NCI-H1436 (cell line): ENCODE data around the gene DNAJC5.
"Not testable (repeated sequence)": the region's sequence is repeated elsewhere in the genome, so short reads cannot be mapped to it uniquely, and the experiment has no call there.

Source experiments
- DNase-seq: peaks from one replicate; lab custom pipeline; 2025; lab: John Stamatoyannopoulos, UW

Gene DNAJC5

DNA sequence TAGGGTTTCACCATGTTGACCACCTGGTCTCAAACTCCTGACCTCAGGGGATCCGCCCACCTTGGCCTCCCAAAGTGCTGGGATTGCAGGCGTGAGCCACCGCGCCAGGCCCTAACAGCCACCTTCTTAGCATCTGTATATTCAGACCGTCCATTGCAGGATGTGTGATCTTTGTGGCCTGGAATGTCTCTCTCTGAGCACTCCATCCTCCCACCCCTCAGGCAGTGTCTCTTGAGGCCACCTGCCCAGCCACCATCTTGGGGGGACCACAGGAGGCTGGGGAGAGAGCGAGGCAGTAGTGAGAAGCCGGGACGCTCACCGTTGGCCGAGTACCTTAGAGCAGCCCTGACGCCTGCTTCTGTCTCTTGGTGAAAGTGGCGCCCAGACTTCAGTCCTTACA, 18.8 kb downstream of the DNAJC5 start:
- DNase-seq: no peak

DNA sequence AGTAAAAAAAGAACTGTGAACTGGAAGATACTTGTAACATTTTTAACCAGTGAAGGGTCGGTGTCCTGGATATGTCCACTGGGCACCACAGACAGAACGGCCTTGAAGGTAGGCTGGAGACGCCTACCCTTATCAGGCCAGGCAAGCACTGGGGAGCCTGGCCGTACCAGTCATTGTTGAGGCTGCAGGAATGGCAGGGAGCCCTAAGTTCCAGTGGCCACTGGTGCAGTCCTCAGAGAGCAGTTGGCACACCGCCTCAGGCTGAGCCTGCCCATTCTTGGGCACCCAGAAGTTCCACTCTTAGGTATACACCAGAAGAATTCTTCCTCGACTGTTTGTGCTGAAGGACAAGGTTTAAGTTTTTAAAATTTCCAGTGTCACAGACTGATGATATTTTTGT, 20.5 kb downstream of the DNAJC5 start:
- DNase-seq: no peak

DNA sequence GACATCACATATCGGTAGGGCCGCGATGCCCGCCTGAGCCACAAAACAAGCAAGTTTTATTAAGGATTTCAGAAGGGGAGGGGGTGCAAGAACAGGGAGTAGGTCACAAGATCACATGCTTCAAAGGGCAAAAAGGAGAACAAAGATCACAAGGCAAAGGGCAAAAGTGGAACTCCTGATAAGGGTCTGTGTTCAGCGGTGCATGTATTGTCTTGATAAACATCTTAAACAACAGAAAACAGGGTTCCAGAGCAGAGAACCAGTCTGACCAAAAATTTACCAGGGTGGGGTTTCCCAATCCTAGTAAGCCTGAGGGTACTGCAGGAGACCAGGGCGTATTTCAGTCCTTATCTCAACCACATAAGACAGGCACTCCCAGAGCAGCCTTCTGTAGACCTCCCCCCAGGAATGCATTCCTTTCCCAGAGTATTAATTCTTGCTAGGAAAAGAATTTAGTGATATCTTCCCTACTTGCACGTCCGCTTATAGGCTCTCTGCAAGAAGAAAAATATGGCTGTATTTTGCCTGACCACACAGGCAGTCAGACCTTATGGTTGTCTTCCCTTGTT, 21.5 kb downstream of the DNAJC5 start:
- DNase-seq: not testable (repeated sequence)

DNA sequence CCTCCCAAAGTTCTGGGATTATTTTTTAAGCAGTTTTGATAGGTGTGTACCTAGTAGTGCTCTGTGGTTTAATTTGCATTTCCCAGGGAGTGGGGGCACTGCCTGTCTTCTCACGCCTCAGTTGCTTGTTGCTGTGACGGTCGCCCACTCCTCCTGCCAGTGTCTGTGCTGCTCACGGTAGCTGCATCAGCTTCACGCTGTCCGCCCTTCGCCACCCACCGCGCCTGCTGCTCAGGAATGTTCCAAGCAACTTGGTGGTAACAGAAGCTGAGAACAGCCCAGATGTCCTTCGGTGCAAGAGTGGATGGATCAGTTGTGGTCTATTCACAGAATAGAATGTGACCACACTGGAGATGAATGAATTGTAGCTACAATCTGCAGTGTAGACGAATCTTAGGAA, 22.9 kb downstream of the DNAJC5 start:
- DNase-seq: no peak

DNA sequence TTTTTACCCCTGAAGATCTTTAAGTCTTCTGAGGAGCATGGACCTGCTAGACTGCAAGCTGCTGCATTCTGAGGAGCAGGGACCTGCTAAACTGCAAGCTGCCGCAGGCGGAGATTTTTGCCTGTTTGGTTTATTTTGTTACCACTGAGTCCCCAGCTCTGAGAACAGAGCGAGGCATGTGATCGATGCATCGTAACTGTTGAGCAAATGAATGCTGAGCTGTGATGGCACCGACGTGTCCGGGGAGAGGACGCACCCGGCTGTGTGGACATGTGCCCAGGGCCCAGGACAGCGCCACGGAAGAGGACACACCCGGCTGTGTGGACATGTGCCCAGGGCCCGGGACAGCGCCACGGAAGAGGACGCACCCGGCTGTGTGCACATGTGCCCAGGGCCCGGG, 24.2 kb downstream of the DNAJC5 start:
- no peak for DNase-seq

DNA sequence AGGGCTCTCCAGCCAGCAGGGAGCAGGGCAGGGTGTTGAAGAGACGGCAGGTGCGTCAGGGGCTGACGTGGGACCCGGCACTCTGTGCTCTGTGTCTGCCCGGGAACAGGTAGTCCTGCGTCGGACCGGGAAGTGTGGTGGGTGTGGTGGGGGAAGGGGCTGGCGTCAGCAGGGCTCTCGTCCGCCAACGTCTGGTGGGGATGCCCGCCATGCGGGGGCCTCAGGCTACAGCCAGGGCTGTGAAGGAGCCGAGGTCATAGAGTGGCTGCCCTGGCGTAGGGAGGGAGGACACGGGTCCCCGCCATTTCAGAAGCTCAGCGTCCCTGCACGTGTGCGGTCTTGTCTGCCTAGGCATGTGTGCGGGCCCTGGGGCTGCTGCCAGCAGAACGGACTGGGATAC, 25.3 kb downstream of the DNAJC5 start:
- no peak for DNase-seq

DNA sequence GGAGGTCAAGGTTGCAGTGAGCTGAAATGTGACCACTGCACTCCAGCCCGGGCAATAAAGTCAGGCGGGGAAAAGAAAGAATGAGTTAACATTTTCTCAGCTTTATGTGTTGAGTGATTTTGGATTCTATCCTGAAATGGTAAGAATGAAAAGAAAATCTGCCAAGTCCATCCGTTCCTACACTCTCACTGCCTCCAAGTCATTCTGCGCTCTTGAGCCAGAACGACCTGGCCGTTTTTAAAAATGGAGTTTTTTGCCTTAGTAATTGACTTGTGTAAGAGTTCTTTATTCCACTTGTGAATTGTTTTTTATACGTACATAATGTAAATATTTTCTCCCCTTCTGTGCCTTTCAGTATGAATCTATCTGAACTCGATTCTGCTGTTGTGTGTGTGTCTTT, 28.7 kb downstream of the DNAJC5 start:
- no peak for DNase-seq

DNA sequence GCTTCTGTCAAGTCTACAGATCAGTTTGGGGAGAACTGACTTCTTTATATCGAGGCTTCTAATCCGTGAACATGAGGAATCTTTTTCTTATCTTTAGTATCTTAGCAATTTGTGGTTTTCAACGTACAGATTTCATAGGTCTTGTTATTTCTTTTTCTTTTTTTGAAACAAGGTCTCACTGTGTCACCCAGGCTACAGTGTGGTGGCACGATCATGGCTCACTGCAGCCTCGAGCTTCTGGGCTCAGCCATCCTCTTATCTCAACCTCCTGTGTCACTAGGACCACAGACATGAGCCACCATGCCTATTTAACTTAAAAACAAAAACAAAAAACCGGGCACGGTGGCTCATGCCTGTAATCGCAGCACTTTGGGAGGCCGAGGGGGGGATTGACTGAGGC, 29.3 kb downstream of the DNAJC5 start:
- no peak for DNase-seq

DNA sequence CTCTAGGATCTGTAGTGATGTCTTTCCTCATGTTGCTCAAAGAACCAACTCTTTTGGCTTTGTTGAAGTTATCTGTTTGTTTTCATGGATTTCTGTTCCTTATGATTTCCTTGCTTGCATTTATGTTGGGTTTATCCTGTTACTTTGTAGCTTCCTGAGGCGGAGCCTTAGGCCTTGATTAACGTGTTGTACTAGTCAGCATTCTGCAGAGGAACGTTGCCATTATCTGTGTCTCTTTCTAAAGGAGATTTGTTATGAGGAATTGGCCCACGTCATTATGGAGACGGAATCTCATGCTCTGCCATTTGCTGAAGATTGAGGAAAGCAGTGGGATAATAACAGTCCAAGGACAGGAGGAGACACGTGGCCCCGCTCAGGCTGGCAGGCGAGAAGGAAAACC, 31.4 kb downstream of the DNAJC5 start:
- DNase-seq: no peak

DNA sequence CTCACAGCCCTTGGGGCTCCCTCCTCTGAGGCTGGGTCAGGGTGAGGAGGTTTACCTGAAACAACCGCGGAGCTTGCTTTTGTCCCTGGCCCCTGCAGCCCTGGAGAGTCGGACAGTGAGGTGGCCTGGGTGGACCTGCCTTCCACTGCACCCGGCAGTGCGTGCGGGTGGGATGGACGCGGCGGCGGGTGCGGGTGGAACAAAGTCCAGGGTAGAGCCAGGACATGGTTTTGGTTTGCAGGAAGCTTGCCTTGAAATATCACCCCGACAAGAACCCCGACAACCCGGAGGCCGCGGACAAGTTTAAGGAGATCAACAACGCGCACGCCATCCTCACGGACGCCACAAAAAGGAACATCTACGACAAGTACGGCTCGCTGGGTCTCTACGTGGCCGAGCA, 34.1 kb downstream of the DNAJC5 start:
- no peak for DNase-seq

DNA sequence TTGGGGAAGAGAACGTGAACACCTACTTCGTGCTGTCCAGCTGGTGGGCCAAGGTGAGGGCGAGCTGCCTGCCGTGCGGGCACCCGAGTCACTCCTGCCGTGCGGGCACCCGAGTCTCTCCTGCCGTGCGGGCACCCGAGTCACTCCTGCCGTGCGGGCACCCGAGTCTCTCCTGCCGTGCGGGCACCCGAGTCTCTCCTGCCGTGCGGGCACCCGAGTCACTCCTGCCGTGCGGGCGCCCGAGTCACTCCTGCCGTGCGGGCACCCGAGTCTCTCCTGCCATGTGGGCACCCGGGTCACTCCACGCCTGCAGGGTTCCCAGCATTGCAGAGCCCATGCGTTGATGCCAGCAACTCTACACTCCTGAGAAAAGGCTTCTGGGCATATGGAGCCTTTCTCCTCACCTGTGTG, 34.6 kb downstream of the DNAJC5 start:
- not testable (repeated sequence) for DNase-seq

DNA sequence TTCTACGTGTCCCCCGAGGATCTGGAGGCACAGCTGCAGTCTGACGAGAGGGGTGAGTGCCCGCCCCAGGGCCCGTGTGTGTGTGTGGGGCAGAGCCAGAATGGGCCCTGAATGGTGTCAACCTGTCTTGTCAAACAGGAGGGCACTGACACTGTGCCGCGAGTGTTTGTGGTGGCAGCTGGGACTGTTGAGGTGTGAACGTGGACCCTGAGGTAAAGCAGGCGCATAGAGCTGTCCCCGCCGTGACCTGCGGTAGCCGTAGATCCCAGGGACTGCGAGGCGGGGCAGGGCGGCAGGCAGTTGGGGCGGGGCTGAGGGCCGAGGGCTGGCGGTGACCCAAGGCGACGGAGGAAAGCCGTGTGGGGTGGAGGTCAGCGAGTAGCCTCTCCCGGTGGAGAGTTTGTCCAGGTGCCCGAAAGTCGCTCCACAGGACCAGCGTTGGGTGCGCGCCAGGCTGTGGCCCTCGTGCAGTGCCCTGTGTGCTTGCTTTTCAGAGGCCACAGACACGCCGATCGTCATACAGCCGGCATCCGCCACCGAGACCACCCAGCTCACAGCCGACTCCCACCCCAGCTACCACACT, 36.1 kb downstream of the DNAJC5 start:
- no peak for DNase-seq

DNA sequence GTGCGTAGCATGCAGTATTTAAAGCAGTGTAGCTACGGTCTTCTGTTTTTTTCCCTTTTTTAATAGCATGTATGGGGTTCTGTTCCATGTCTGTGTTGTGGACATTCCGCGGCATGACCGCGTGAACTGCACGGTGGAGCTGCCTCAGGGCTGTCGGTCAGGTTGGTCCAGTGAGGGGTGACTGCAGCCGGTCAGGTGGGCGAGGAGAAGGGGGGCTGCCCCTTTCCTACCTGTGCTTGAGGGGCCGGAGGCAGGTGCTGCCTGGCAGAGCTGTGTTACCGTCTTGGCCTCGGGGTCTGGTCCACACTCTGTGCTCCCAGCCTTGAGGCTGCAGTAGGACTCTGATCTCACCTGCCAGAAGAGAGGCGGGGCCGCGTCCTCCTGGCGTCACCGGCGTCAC, 36.8 kb downstream of the DNAJC5 start:
- DNase-seq: no peak

DNA sequence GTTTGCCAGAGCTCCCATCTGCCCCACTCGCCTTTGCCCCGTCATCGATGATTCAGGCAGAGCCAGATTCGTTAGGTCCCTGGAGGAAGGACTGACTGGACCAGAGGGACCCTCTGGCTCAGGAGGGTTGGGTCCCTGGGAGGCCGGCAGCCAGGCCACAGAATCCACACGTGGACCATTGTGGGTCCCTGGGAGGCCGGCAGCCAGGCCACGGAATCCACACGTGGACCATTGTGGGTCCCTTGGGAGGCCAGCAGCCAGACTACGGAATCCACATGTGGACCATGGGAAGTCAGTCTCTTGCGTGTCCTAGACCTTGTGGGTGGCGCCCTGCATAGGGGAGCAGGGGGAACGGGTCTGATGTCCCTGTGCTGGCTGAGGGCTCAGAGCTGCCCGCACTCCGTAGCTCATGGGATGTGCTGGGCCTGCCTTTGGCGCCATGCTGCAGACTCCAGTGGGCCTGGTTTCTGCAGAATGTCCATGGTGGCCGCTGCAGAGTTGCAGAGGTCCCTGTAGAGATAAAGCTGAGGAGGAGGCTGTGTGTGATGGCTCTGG, 37.8 kb downstream of the DNAJC5 start:
- no peak for DNase-seq

DNA sequence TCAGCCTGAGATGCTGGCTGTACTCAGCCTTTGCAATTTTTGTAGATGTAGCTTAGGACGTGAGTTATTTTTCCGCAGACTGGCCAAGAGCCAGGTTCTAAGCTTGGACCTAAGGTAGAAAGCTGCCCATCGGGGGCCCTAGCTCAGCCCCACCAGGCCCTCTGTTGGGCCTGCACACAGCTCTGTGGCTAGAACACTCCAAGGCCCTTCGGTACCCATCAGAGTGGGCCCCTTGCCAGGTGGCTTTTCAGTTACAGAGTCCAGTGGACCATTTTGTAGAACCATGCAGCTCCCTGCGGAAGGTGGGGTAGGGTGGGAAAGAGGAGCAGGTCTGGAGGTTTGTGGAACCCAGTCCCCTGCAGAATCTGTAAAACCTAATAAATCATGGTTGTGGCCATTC, 38.7 kb downstream of the DNAJC5 start:
- DNase-seq: no peak

DNA sequence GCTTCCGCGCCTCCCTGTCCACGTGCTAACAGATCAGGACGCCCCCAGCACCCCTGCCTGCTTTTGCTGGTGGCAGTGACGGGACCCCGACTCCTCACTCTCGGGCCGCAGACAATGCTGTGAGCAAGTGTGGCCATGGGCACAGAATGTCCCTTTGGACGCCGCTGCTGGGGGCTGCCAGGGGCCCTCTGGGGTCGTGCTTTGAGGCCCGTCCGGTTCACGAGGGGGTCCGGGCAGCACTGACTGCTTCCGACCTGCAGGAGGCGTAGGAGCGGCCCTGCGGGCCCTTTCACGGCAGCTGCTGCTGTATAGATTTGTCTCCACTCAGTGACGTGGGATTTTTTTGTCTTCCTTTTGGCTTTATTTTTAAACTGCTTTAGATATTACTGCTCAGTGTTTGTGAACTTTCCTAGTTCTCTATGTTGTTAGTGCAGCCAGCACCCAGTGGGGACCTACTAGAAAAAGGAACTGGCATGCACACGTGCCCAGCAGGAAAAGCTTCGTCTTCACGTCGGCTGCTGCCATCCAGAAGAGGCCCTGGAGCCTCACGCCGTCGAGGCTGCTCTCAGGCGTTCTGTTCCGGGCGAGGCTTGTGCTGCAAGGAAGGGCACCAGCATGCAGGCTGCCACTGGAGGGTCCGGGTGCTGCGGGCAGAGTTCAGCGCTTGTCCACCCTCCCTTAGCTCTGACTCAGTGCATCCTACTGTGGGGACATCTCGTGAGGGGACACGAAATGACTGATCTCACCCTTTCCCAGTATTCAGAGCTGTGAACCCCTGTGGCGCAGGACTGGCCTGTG, 39.5 kb downstream of the DNAJC5 start:
- DNase-seq: no peak

DNA sequence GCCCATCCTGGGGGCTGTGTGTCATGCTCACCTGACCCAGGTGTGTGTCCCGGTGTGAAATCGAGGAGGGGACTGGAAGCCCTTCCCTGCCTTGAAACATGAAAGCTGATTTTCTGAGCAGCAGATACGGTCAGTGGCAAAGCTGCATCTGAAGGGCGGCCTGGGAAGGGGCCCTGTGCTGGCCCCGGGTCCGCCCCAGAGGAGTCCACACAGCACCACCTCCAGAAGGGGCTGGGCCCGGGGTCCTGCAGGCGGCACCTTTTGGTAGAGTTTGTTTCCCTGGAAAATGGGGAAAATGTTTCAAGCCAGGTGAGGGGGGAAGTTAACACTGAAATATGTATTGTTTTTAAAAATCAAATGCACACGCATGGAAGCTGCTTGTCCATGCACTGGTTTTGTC, 40.5 kb downstream of the DNAJC5 start:
- DNase-seq: no peak

DNA sequence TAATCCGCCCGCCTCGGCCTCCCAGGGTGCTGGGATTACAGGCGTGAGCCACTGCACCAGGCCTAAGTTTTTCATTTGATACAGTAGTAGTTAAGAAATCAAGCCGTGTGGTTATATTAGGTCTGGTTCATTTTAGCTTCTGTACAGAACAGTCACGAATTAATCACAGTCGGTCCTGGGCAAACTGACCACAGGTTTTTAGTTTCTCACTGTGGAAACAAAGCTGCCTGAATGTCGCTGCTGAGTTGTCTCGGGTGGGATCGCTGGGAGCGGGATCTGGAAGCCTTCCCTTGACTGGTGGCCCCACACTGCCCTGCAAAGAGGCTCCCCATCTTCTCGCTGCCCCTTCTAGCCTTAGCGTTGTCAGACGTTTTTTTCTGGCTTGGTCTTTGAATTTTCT, 42.7 kb downstream of the DNAJC5 start:
- no peak for DNase-seq

DNA sequence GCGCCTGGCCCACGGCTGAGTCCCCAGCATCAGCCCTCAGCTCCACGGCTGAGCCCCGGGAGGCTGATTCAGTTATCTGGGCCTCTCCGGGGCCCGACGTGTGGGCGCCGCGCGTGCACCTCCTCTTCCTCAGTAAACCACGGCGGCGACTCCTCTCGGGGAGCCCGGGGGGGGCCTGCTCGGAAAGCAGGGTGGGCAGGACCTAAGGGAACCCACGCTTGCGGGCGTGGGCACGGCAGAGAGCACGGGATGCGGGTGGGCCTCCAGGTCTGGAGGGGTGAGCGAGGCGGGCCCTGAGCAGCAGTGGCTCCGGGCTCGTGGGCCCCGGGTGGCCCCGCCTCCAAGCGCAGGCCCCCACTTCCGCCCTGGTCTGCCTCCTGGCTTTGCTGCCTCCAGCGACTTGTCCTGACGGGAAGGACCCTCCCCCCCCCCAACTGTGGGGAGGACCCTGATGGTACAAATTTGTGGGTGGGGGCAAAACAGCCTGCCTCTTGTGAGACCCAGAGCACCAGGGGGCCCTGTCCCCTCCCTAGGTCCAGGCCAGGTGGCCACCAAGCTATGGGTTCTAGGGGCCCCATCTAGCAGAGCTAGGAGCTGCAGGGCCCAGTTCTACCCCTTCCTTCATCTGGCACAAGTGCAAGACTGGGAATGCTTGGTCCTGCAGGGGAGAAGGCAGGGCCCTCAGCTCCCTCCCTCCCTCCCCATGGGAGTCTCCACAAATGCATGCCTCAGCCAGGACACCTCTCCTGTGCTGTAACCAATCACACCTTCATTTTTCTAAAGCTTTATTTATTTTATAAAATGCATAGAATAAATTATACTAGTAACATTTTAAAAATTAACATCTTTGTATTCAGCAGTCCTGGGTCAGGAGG, 44.4 kb downstream of the DNAJC5 start:
- no peak for DNase-seq

DNA sequence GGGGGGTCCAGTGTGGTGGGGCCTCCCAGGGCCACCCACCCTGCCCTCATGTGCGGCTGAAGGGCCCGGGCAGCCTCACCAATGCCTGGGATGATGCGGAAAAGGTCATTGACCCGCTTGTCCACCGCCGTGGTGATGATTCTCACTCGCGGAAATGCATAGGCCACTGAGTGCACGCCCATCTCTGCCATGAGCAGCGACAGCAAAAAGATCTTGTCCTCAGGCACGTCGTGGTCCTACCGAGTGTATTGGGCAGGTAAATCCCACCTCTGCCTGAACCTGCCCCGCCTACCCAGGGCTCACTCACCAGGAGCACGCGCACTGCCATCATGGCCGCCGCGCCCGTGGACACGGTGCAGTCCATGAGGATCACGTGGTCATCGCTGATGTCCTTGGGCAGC, 45.1 kb downstream of the DNAJC5 start:
- no peak for DNase-seq

DNA sequence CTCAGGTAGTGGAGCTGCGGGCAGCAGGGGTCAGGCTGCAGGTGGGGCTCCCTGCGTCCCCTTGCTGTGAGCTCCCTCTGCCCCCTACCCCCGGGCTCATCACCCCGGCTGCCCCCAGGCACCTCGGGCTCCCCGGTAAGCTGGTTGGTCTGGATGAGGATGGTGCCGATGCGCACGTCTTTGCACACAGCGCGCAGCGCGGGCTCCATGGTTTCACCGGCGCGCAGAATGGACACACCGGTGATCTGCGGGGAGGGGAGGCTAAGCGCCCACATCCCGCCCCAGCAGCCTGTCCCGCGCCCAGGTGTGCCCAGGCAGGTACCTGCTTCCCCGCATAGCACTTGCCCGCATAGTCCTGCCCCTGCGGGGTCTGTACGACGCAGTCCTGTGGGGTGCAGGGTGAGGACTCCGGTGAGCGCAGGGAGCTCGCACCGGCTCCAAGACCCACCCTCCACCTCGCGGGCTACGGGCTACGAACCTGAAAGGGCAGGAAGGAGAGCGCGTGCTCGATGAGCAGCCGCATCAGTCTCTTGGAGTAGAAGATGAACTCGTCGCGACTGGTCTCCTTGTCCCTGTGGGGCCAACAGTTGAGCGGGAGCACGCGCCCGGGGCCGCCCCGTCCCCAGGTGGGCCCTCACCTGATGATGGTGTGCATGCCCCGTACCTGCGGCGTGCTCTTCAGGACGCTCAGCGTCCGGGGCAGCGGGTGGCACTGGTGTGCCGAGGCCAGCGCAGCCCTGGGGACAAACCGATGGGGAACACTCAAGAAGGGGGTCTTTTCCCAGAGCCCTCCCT, 45.7 kb downstream of the DNAJC5 start:
- DNase-seq: no peak
